ENCODE measurements around the gene CFH.
"Not testable (repeated sequence)": the region's sequence is repeated elsewhere in the genome, so short reads cannot be mapped to it uniquely, and the experiment has no call there.

The CFH gene

DNA sequence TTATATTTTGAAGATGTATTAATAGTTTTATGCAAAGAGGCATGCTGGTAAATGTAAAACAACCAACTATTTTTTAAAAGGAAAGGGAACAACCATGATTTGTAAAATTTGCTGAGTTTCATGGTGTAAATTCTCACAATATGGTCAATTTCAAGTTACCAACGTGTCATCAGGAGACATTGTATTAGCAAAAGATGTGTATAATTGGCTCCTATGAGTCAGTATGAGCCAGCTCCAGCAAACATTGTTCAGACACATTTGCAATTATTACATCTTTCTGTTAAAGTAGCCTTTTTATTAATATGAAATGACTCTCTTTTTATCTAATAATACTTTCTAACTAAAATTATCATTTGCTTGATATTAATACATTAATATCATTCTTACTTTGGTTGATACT, 15.3 kb downstream of the CFH start:
- DNase-seq (ENCODE audit: low read depth in 2 of 2), result no peak

GRCh38 chr1:196669051-196669450, 17.2 kb downstream of the CFH start:
- DNase-seq (ENCODE audit: low read depth in 2 of 2), result no peak

DNA sequence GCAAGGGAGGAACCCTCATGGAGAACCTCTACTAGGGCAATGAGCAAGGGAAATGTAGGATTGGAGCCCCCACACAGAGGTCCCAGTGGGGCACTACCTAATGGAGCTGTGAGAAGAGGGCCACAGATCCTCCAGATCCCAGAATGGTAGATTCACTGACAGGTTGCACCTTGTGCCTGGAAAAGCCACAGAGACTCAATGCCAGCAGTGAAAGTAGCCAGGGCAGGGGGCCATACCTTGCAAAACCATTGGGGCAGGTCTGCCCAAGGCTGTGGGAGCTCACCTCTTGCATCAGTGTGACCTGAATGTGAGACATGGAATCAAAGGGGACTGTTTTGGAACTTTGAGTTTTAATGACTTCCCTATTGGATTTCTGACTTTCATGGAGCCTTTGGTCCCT, 17.9 kb downstream of the CFH start:
- no peak for DNase-seq (ENCODE audit: low read depth in 2 of 2)

- no peak for DNase-seq (ENCODE audit: low read depth in 2 of 2)
Measured at GRCh38 chr1:196674908-196675307, 23.1 kb downstream of the CFH start.

DNA sequence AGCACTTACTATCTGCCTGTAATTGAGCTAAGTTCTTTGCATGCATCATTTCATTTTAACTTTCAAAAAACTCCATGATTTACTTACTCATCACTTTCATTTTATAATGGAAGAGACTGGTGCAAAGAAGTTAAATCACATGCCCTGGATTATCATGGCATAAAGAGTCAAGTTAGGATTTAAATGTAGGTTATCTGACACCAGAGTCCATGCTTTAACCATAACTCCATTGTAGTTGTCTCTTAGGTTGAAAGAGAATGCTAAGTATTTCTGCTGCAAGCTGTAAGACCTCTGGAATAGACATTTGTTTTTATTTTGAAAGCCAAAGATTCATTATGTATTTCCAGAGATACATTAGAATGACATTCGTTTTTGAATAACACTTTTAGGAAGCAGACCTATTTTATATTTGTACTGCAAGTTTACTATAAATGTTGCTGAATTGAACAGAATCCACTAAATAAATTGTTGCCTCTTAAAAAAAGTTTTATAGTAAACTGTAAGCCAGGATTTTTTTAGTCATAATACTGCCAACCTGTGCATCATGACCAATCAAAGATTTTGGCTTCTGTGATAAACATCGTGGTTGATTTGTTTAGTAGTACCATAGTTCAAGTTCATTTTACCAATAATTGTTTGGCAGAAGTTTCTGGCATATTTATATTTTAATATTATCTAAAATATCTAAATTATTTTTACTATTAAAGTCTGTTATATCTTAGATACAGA, 26.1 kb downstream of the CFH start:
- DNase-seq (ENCODE audit: low read depth in 2 of 2), result no peak

DNA sequence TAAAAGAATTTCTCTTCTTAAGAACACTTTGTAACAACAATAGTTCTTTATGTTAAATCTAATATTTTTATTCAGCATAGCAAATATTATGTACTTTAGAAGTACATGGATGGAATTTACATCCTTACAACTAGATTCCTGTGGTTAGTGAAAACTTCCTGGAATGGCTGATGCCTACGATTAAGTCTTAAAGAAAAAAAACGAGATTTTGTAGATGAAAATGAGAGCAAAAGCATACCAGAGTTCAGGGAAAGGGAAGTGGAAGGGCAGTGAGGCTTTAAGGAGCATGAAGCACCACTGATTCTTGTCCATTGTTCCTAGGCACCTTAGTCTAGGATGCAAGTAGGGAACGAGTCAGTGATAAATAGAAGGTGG, 26.7 kb downstream of the CFH start:
- DNase-seq (ENCODE audit: low read depth in 2 of 2), result no peak

GRCh38 chr1:196680107-196680506, 28.3 kb downstream of the CFH start:
- DNase-seq (ENCODE audit: low read depth in 2 of 2), result no peak

GRCh38 chr1:196684476-196684875, 32.6 kb downstream of the CFH start:
- no peak for DNase-seq (ENCODE audit: low read depth in 2 of 2)

- no peak for DNase-seq (ENCODE audit: low read depth in 2 of 2)
Measured at GRCh38 chr1:196685506-196685905, 33.7 kb downstream of the CFH start.

DNA sequence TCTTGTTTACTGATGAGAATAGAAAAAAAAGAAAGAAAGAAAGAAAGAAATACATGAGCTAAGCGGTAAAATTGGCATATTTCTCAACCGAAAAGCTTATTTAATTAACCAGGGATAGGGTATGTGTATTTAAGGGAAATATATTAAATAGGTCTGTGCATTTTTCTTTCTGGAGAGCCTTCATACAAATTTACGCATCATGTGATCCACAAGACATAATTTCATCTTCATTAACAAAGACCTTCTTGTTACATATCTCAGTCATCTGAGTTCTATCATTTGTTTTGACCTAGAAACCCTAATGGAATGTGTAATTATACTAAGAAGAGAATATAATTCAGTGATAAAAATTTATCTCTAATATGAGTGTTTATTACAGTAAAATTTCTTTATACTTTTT, 37.2 kb downstream of the CFH start:
- DNase-seq (ENCODE audit: low read depth in 2 of 2), result no peak

DNA sequence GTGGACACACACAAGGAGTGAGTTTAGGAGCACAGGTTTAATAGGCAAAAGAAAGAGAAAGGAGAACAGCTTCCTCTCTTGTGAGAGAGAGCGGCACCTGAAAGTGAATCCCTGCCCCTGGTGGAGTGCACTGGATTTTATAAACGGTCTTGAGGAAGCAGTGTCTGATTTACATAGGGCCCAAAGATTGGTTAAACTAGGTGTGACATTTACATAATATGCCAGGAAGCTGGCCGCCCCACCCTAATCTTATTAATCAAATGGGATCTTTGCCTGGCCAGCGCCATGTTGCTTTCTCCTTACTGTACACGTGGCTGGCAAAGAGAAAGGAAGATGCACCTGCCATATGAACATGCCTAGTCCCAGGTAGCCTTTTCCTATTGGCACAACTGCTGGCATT, 38.7 kb downstream of the CFH start:
- DNase-seq (ENCODE audit: low read depth in 2 of 2), result no peak

- no peak for DNase-seq (ENCODE audit: low read depth in 2 of 2)
Measured at GRCh38 chr1:196698993-196699392, 47.1 kb downstream of the CFH start.

- DNase-seq (ENCODE audit: low read depth in 2 of 2), result no peak
Measured at GRCh38 chr1:196701144-196701543, 49.3 kb downstream of the CFH start.

DNA sequence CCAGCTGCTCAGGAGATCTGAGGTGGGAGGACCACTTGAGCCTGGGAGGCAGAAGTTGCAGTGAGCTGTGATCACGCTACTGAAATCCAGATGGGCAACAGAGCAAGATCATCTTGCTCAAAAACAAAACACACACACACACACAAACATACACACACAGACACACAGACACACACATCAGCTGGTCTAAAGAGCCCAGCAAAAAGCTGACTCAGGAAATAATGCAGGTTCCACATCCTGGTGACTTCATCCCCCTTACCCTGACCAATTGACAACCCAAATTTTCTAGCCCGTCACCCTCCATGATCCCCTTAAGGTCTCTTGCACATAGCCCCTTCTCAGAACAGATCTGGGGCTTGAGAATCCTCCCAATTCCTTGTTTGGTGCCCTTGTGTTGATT, 58.0 kb downstream of the CFH start:
- DNase-seq (ENCODE audit: low read depth in 2 of 2), result not testable (repeated sequence)

- no peak for DNase-seq (ENCODE audit: low read depth in 2 of 2)
Measured at GRCh38 chr1:196717868-196718267, 66.0 kb downstream of the CFH start.

GRCh38 chr1:196723325-196724185, 71.7 kb downstream of the CFH start:
- DNase-seq (ENCODE audit: low read depth in 2 of 2), result no peak

- no peak for DNase-seq (ENCODE audit: low read depth in 2 of 2)
Measured at GRCh38 chr1:196732526-196732925, 80.7 kb downstream of the CFH start.

DNA sequence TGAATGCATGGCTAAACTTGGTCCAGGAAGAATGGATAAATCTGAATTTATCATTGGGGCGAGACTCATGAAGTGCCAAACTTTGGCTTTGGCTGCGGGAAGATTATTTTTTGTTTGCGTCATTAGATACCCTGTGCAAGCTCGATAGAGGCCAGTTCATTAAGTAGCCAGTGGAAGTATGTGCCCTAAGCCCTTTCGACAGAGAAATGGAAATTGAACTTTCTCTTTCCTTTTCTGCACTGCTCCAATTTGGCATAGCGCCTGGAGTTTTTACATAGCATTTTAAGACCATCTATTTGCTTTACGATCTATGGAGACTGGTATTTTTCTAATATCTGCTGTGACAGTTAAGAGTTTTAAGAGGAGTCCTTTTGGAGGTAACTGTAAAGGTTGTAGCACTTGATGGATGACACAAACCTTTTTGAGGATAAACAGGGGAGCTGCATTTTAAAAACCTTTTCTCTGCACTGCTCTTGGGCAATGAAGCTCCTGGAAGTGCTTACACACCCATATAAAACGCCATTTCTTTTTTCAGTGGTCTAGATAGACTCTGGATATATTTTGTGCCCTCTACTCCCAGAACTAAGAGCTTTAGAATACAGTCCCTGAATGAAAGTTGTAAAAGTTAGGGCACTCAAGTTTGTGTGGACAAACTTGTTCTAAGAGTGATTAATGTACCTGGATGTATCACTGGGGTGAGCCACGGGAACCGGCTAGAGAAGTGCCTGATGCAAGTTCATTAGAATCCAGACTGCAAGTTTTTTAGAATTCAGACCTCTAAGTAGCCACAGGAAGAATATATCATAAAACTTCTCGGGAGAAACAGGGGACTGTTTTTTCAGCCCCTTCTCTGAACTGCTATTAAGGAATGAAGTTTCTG, 81.5 kb downstream of the CFH start:
- no peak for DNase-seq (ENCODE audit: low read depth in 2 of 2)

DNA sequence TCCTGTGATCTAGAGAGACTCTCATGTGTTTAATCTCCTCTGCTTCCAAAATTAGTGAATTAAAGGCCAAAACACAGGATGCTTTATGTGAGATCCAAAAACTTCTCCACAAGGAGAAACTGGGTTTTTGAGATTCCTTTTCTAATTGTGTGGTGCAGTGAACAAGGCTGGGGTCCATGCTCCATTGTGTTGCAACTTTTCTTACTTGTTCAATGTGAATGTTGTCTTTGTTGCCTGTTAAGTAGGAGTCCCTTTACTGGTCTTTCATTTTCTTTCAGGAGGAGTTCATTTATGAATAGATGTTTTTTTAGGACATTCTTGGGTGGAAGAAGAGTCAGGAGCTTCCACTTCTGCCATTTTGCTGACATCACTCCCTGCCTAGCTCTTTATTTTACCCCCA, 82.2 kb downstream of the CFH start:
- DNase-seq (ENCODE audit: low read depth in 2 of 2), result no peak

- no peak for DNase-seq (ENCODE audit: low read depth in 2 of 2)
Measured at GRCh38 chr1:196734460-196734859, 82.6 kb downstream of the CFH start.

DNA sequence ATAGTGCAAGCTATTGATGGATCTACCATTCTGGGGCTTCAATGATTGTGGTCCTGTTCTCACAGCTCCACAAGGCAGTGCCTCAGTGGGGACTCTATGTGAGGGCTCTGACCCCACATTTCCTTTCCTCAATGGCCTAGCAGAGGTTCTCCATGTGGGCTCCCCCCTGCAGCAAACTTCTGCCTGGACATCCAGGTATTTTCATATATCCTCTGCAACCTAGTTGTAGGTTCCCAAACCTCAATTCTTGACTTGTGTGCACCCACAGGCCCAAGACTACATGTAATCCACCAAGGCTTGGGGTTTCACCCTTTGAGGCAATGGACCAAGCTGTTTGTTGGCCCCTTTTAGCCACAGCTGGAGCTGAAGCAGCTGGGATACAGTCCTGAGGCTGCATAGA, 86.9 kb downstream of the CFH start:
- DNase-seq (ENCODE audit: low read depth in 2 of 2), result no peak

- DNase-seq (ENCODE audit: low read depth in 2 of 2), result not testable (repeated sequence)
Measured at GRCh38 chr1:196743244-196743643, 91.4 kb downstream of the CFH start.

Measured in stimulated activated CD4-positive, alpha-beta T cell treated with anti-CD3 and anti-CD28 coated beads, Interleukin-12 subunit alpha, Interleukin-12 subunit beta, amount 100 ng/mL, for 24 hours (primary cell).